SK-N-SH treated with all-trans-retinoic acid at 6 μM for 48 hours (cell line): ENCODE data around the gene COL6A2.

ENCODE experiments used
- ATAC-seq: fragments of 200-7000 bp; cut with Tn5 transposase; 3 replicates; pipeline ENCODE4 v1.9.1; 2020; ENCODE audit warnings: mild to moderate bottlenecking, moderate library complexity
- ARNTL ChIP-seq: fragments of 450-650 bp; formaldehyde crosslinking; IDR thresholded peaks from 2 replicates; pipeline ENCODE4 v1.5.0; 2020; ENCODE audit warnings: low read depth, mild to moderate bottlenecking, moderate library complexity, borderline replicate concordance
- BACH2 ChIP-seq: fragments of 250-450 bp; sonication (Bioruptor Pico); IDR thresholded peaks from 2 replicates; pipeline ENCODE4 v1.9.0; 2021; ENCODE audit warnings: mild to moderate bottlenecking, borderline replicate concordance
- CSDC2 ChIP-seq: fragments of 250-450 bp; sonication (Bioruptor Pico); IDR thresholded peaks from 2 replicates; pipeline ENCODE4 v1.5.0; 2020; ENCODE audit warnings: mild to moderate bottlenecking, moderate library complexity
- CSRNP3 ChIP-seq: fragments of 250-450 bp; sonication (Bioruptor Pico); IDR thresholded peaks from 2 replicates; pipeline ENCODE4 v1.5.1; 2021; ENCODE audit warnings: mild to moderate bottlenecking, moderate library complexity
- ESRRG ChIP-seq: fragments of 250-450 bp; sonication (Bioruptor Pico); IDR thresholded peaks from 2 replicates; pipeline ENCODE4 v1.6.1; 2021; ENCODE audit warnings: mild to moderate bottlenecking
- ISL1 ChIP-seq: fragments of 250-450 bp; sonication (Bioruptor Pico); IDR thresholded peaks from 2 replicates; pipeline ENCODE4 v2.1.2; 2022; ENCODE audit warnings: mild to moderate bottlenecking, moderate library complexity
- PPARA ChIP-seq: fragments of 250-450 bp; sonication (Bioruptor Pico); IDR thresholded peaks from 2 replicates; pipeline ENCODE4 v1.5.0; 2020; ENCODE audit warnings: mild to moderate bottlenecking, borderline replicate concordance
- SNAI2 ChIP-seq: fragments of 250-450 bp; sonication (Bioruptor Pico); IDR thresholded peaks from 2 replicates; pipeline ENCODE4 v1.5.0; 2020; ENCODE audit warnings: mild to moderate bottlenecking, moderate library complexity
- TCF4 ChIP-seq: fragments of 250-450 bp; sonication (Bioruptor Pico); IDR thresholded peaks from 2 replicates; pipeline ENCODE4 v1.8.0; 2021; ENCODE audit warnings: mild to moderate bottlenecking, moderate library complexity, borderline replicate concordance
- ZC3H10 ChIP-seq: fragments of 250-450 bp; sonication (Bioruptor Pico); IDR thresholded peaks from 2 replicates; pipeline ENCODE4 v1.5.1; 2021; ENCODE audit warnings: mild to moderate bottlenecking, moderate library complexity
- ZFP3 ChIP-seq: fragments of 250-450 bp; sonication (Bioruptor Pico); IDR thresholded peaks from 2 replicates; pipeline ENCODE4 v1.5.0; 2020; ENCODE audit warnings: mild to moderate bottlenecking, moderate library complexity
- ZFP30 ChIP-seq: fragments of 450-650 bp; formaldehyde crosslinking; IDR thresholded peaks from 2 replicates; pipeline ENCODE4 v1.5.0; 2022; ENCODE audit warnings: mild to moderate bottlenecking, moderate library complexity
- ZNF70 ChIP-seq: fragments of 450-650 bp; formaldehyde crosslinking; IDR thresholded peaks from 2 replicates; pipeline ENCODE4 v1.5.0; 2020; ENCODE audit warnings: mild to moderate bottlenecking, moderate library complexity
- ZNF8 ChIP-seq: fragments of 450-650 bp; formaldehyde crosslinking; IDR thresholded peaks from 2 replicates; pipeline ENCODE4 v1.5.0; 2020; ENCODE audit warnings: mild to moderate bottlenecking, moderate library complexity
- TF ChIP-seq, protein P1 (sequence below): fragments of 250-450 bp; sonication (Bioruptor Pico); IDR thresholded peaks from 2 replicates; pipeline ENCODE4 v1.8.0; 2020; ENCODE audit warnings: mild to moderate bottlenecking, moderate library complexity, borderline replicate concordance
- TF ChIP-seq, protein P2 (sequence below): fragments of 250-450 bp; sonication (Bioruptor Pico); IDR thresholded peaks from 2 replicates; pipeline ENCODE4 v1.5.1; 2020; ENCODE audit warnings: low read depth, mild to moderate bottlenecking, moderate library complexity

Gene COL6A2

GRCh38 chr21:46095083-46095719 lies 2.7 kb upstream of the COL6A2 start:
- ATAC-seq: no peak
- no peak for TF ChIP-seq PPARA (CRISPR knock-in tag)
- TF ChIP-seq, protein P1, sequence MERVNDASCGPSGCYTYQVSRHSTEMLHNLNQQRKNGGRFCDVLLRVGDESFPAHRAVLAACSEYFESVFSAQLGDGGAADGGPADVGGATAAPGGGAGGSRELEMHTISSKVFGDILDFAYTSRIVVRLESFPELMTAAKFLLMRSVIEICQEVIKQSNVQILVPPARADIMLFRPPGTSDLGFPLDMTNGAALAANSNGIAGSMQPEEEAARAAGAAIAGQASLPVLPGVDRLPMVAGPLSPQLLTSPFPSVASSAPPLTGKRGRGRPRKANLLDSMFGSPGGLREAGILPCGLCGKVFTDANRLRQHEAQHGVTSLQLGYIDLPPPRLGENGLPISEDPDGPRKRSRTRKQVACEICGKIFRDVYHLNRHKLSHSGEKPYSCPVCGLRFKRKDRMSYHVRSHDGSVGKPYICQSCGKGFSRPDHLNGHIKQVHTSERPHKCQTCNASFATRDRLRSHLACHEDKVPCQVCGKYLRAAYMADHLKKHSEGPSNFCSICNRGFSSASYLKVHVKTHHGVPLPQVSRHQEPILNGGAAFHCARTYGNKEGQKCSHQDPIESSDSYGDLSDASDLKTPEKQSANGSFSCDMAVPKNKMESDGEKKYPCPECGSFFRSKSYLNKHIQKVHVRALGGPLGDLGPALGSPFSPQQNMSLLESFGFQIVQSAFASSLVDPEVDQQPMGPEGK: no peak

DNA sequence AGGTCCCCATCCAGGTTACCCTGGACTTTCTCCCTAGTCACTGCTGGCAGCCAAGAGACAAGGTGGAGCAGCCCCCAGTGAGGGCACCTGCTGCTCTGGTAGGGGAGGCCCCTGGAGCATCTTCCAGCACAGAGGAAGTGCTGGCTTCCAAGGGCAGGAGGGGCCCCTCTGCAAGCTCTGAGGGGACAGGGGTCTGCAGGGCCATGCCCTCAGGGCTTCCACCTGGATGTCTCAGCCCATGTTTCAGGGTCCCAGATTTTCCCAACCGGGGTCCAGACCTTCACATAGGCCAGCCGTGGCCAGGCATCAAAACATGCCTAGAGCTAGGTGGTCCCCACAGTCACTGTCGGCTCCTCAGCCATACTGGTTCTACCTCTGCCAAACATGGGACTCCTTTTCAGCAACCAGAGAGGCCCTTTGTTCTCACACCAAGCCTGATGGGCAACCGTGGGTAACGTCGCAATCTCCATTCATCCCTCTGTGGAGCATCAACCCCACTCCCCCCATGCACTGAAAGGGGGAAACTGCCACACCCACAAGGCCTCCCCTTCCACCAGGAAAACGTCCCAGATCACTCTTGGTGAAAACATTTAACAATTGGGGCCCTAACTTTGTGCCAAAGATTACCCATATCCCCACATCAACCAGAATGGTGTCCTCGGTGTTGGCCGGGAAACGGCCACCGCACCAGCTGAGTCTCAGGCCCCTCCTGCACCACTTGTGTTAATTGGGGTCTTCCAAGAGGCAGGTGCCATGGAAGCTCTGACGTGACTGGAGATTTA lies 1.9 kb upstream of the COL6A2 start:
- TF ChIP-seq ARNTL (CRISPR knock-in tag) (no peak), ZNF8 (CRISPR knock-in tag) (no peak), CSDC2 (CRISPR knock-in tag) (no peak), SNAI2 (CRISPR knock-in tag) (no peak), ZNF70 (CRISPR knock-in tag) (no peak), ZFP30 (CRISPR knock-in tag) (no peak), BACH2 (CRISPR knock-in tag) (no peak), ISL1 (CRISPR knock-in tag) (no peak), ESRRG (CRISPR knock-in tag) (no peak)
- TF ChIP-seq, protein P1: no peak
- no peak for ATAC-seq

- TF ChIP-seq, protein P1: no peak
- TF ChIP-seq CSDC2 (CRISPR knock-in tag) (no peak), BACH2 (CRISPR knock-in tag) (no peak)
- TF ChIP-seq, all 23 proteins: peak for 0
Measured at GRCh38 chr21:46096596-46097335, 1.1 kb upstream of the COL6A2 start.

GRCh38 chr21:46098303-46099141 lies 610 bp downstream of the COL6A2 start:
- TF ChIP-seq ESRRG (CRISPR knock-in tag): no peak
- TF ChIP-seq, protein P2, sequence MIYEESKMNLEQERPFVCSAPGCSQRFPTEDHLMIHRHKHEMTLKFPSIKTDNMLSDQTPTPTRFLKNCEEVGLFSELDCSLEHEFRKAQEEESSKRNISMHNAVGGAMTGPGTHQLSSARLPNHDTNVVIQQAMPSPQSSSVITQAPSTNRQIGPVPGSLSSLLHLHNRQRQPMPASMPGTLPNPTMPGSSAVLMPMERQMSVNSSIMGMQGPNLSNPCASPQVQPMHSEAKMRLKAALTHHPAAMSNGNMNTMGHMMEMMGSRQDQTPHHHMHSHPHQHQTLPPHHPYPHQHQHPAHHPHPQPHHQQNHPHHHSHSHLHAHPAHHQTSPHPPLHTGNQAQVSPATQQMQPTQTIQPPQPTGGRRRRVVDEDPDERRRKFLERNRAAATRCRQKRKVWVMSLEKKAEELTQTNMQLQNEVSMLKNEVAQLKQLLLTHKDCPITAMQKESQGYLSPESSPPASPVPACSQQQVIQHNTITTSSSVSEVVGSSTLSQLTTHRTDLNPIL: no peak
- TF ChIP-seq PPARA (CRISPR knock-in tag): no peak
- TF ChIP-seq ZFP3 (CRISPR knock-in tag): no peak
- TF ChIP-seq, protein P1: no peak
- TF ChIP-seq ZNF8 (CRISPR knock-in tag): no peak
- no peak for TF ChIP-seq ZC3H10 (CRISPR knock-in tag)
- no peak for TF ChIP-seq CSDC2 (CRISPR knock-in tag)
- no peak for TF ChIP-seq CSRNP3
- TF ChIP-seq ZNF70 (CRISPR knock-in tag): no peak
- no peak for TF ChIP-seq ARNTL (CRISPR knock-in tag)
- TF ChIP-seq TCF4 (CRISPR knock-in tag): no peak
- TF ChIP-seq, all 23 proteins: peak for 0
- ATAC-seq: peak; percentile 46

More at GRCh38 chr21:46096596-46097335, 1.1 kb upstream of the COL6A2 start:
- ATAC-seq: no peak
